Measurements from ENCODE around the gene CFAP46.

- TF ChIP-seq CTCF (IDR thresholded peaks at IDR 0.05) (no peak), POLR2A (IDR thresholded peaks at IDR 0.05) (no peak)
Observed at GRCh38 chr10:132975831-132976682, 33.7 kb upstream of the CFAP46 start.

Data from lower leg skin (tissue), 3 donors.